Right lobe of liver (tissue), 4 donors: ENCODE data around the gene WDR44.

ENCODE experiments used
- CTCF ChIP-seq, 4 donors: fragments of 200-600 bp in 3 of 4; fragments of 450-650 bp in 1 of 4; IDR thresholded peaks; one replicate each; pipeline versions ENCODE4 v1.5.1 to v1.8.0; 2016 to 2022; ENCODE audit warnings: antibody characterized with exemption in 4 of 4, mild to moderate bottlenecking in 2 of 4
- POLR2A ChIP-seq: fragments of 450-650 bp; IDR thresholded peaks from one replicate; pipeline ENCODE4 v1.6.1; 2017; ENCODE audit warnings: antibody characterized with exemption, mild to moderate bottlenecking
- donor health status: DM: no; HTN: no; CAD: no.
- donor health status: DM: no; HTN: no; CAD: no.
- donor health status: DM: no; HTN: yes; CAD: no.

- TF ChIP-seq CTCF (IDR thresholded peaks at IDR 0.05) = peak; percentile 25 to 39 (median 37)
- no peak for TF ChIP-seq POLR2A
These were observed 20.5 kb upstream of the WDR44 start for GRCh38 chrX:118325453-118325852.
